HEK293T (cell line): ENCODE measurements around the gene LRRC59.

Source experiments
- CTCF ChIA-PET: fragments of 350-600 bp; formaldehyde crosslinking; extraction: SDS; loops from one replicate; lab custom pipeline; 2021; ENCODE audit warnings: antibody characterized with exemption, inconsistent platforms; lab: Yijun Ruan, JAX
- POLR2A ChIA-PET: fragments of 350-600 bp; formaldehyde crosslinking; extraction: SDS; loops from one replicate; lab custom pipeline; 2020; ENCODE audit warnings: antibody characterized with exemption, inconsistent platforms; lab: Yijun Ruan, JAX
- DNase-seq: peaks from one replicate; pipeline ENCODE4 v3.0.0; 2012; ENCODE audit warnings: mixed read lengths; ENCODE audit errors: extremely low spot score
- FOXA1 ChIP-seq: fragments of 450-650 bp; IDR thresholded peaks from 2 replicates; pipeline ENCODE4 v1.6.1; 2016; ENCODE audit warnings: mild to moderate bottlenecking
- FOXK2 ChIP-seq: fragments of 450-650 bp; IDR thresholded peaks from 2 replicates; pipeline ENCODE4 v1.6.1; 2016; ENCODE audit warnings: mild to moderate bottlenecking
- L3MBTL2 ChIP-seq: fragments of 450-650 bp; conservative IDR thresholded peaks from 2 replicates; pipeline ENCODE4 v1.6.1; 2016; ENCODE audit warnings: mild to moderate bottlenecking
- SUZ12 ChIP-seq: fragments of 450-650 bp; IDR thresholded peaks from 2 replicates; pipeline ENCODE4 v1.6.1; 2016; ENCODE audit warnings: mild to moderate bottlenecking

LRRC59 gene

GRCh38 chr17:50332196-50332595 is 65.1 kb downstream of the LRRC59 start:
- no peak for DNase-seq
- TF ChIP-seq SUZ12 (no peak), FOXA1 (no peak), FOXK2 (no peak), L3MBTL2 (no peak)
- ChIA-PET POLR2A (no interaction called here), CTCF (no interaction called here)
